ENCODE results near the gene SPATC1L. TPM values are rescaled to one million over a fixed set of nuclear protein-coding genes. Genes with fewer than 3 reads are reported as not detected.

SPATC1L gene
- total RNA-seq, 1 donor from 2014 or later: 7.5 TPM

GRCh38 chr21:46111193-46111571 is 73.1 kb downstream of the SPATC1L start:
- intact Hi-C loops (cut with micrococcal nuclease): no loop called here

Other genes with a start within 250 kb of the SPATC1L start
- gene COL6A1, start 202.7 kb downstream of the SPATC1L start, total RNA-seq: 0.59 and 0.63 TPM in 2 replicates
- gene COL6A2, start 86.3 kb downstream of the SPATC1L start, total RNA-seq: 2.6 and 3.9 TPM in 2 replicates
- gene FTCD, start 28.9 kb downstream of the SPATC1L start, total RNA-seq: 0.63 TPM in 1 of 2 replicates, not detected in the other
- 48.5 TPM in 2 replicates for gene LSS, start 44.3 kb upstream of the SPATC1L start, total RNA-seq
- 106 and 114 TPM in 2 replicates for gene MCM3AP, start 101.2 kb upstream of the SPATC1L start, total RNA-seq
- 12.5 and 12.7 TPM in 2 replicates for gene YBEY, start 101.9 kb upstream of the SPATC1L start, total RNA-seq
- gene C21orf58, start 139.4 kb upstream of the SPATC1L start, total RNA-seq: 29.3 and 30.0 TPM in 2 replicates
- gene PCNT, start 139.7 kb upstream of the SPATC1L start, total RNA-seq: 69.2 and 71.3 TPM in 2 replicates